GM19468 (cell line): ENCODE measurements around the gene TMEM91.
A peak's percentile ranks its signal among the peaks of the same experiment; 100 is the strongest.
"Not testable (repeated sequence)": the region's sequence is repeated elsewhere in the genome, so short reads cannot be mapped to it uniquely, and the experiment has no call there.

ENCODE experiments used
- ATAC-seq: cut with Tn5 transposase; IDR thresholded peaks from one replicate; pipeline ENCODE4 v1.9.1; 2021; ENCODE audit warnings: mild to moderate bottlenecking, moderate library complexity, moderate number of reproducible peaks; ENCODE audit not compliant: unreplicated experiment; ENCODE audit errors: extremely low read depth

TMEM91 gene

DNA sequence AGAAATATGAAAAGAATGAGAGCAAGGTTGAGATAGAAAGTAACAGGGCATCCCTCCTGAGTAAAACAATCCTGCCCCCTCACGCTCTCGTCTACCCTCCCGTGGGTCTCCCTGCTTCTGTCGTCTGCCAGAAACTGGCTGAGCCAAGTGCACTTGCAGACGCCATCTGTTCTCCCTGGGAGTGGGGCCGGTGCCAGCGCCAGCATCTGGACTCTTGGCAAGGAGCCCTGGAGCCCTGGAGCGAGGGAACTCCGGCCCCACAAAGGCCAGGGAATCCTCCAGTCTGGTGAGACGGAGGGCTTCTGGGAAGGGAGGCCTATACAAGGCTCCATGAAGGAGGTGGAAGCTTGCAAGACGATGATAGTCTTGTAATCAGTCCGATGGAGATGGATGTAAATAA lies 2.3 kb upstream of the TMEM91 start:
- ATAC-seq = no peak

DNA sequence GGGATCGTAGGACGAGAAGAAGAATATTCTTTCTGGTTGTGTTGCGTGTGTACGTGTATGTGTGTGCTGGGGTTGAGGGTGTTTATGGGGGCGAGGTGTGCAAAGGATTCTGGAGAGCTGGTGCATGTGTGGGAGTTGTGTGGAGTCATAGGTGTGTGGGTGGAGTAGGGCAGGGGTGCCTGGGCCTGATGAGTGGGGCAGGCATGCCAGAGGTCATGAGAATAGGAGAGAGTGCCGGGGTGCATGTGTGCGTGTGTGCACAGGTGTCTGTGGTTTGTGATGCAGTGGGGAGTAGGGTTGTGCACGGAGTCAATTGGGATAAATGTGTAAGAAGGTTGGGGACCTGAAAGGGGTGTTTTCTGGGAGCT lies 649 bp downstream of the TMEM91 start:
- no peak for ATAC-seq

DNA sequence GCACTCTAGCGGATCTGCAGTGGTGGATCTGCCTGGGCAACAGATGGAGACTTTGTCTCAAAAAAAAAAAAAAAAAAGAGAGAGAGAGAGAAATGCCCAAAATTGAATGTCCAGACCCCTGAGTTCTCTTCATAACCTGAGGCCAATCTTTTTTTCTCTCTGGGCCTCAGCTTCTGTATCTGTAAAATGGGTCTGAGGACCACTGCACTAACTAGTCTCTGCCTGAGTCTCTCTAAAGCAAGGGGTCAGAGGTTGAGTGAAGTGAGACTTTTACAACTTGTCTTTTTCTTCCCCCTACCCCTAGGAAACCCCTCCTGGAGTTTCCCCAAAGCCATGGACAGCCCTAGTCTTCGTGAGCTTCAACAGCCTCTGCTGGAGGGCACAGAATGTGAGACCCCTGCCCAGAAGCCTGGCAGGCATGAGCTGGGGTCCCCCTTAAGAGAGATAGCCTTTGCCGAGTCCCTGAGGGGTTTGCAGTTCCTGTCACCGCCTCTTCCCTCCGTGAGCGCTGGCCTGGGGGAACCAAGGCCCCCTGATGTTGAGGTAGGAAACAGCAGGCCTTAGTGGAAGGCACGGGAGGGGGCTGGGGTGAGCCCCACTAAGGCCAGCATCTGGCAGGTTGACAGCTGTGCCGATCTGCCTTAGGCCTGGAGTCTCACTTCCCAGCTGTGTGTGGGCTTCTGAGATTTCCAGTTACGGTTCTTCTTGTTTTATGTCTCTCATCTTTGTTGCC lies 1.8 kb downstream of the TMEM91 start:
- peak; percentile 33 for ATAC-seq

DNA sequence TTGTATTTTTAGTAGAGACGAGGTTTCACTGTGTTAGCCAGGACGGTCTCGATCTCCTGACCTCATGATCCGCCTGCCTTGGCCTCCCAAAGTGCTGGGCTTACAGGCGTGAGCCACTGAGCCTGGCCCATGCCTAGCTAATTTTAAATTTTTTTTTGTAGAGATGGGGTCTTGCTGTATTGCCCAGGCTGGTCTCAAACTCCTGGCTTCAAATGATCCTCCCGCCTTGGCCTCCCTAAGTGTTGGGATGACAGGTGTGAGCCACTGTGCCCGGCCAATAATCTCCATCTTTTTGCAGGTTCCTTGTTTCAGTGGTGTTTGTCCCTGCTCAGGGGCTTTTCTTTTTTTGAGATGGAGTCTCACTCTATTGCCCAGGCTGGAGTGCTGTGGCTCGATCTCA lies 5.2 kb downstream of the TMEM91 start:
- not testable (repeated sequence) for ATAC-seq

DNA sequence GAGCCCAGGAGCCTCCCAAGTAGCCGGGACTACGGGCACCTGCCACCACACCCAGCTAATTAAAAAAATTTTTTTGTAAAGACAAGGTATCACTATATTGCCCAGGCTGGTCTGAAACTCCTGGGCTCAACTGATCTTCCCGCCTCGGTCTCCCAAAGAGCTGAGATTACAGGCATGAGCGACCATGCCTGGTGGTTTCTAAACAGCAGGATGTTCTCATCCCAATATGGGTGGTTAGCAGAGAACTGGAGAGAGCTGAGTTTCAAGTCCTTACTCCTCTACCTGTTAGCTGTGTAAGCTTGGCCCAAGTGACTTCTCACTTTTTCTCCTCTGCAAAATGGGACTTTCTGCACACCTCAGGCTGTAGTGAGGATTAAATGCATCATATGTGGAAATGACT lies 8.0 kb downstream of the TMEM91 start:
- no peak for ATAC-seq

DNA sequence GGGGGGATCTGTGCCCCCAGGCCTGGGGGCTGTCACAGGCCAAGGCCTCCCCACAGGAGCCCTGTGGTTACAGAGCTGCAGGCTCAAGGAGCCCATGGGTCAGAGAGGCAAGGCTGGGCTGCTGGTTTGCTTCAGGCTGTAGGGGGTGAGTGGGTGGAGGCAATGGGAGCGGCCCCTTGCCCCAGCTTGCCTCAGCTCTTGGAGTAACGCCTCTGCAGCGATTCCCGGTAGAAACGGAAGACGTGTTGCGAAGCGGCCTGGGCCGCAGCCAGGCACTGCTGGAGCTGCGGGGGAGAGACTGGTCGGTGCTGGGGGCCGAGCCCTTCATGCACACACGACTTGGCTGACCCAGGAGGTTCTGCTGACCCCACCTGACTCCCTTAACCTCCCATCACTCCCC lies 10.1 kb downstream of the TMEM91 start:
- no peak for ATAC-seq

DNA sequence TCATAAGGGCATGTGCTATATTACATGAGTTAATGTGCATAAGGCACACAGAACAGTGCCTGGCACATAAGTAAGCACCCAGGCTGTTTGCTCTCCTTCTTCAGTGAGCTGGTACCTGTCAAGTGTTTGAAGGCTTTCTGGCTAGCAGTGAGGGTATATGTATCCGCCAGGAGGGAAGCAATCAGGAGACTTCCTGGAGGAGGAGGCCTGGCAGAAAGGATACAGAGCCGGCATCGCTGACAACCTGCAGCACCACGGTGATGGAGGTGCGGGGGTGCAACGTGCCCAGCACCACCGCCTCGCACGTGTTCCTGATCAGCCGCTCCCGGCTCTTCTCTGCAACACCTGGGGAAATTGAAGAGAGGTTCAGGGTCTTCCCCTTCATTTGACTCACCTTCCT lies 15.3 kb downstream of the TMEM91 start:
- no peak for ATAC-seq

DNA sequence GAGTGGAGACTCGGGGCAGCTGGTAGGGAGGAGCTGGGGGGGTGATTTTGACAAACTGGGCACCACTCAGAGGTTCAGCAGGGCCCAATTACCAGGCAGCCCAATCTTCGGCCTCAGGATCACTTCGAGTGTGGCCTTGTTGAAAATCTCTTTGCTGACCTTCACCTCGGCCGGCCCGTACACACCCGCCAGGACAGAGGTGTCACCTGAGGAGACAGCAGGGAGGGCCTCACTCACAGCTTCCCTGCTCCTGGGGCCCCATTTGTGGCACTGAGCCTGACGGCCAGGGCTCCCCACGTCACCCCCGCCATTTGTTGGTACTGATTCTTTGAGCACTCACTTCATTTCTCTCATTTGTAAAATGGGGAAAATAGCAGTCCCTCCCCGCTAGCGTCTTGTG lies 16.4 kb downstream of the TMEM91 start:
- no peak for ATAC-seq

DNA sequence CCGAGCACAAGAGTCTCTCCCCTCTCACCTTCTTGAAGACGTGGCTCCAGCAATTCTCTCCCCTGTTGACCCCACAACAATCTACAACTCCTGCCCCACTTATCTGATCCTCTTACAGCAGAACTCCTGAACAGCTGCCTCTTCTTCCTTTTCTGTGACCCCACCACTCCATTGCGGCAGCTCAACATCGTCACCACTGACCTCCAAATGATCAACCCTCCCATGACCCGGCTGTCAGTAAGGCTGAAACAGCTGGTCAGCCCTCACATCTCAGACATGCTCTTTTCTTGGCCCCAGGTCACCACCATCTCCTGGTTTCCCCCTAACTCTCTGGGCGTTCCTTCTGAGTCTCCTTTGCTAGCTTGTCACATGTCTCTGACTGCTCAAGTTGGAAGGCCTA lies 19.0 kb downstream of the TMEM91 start:
- no peak for ATAC-seq

DNA sequence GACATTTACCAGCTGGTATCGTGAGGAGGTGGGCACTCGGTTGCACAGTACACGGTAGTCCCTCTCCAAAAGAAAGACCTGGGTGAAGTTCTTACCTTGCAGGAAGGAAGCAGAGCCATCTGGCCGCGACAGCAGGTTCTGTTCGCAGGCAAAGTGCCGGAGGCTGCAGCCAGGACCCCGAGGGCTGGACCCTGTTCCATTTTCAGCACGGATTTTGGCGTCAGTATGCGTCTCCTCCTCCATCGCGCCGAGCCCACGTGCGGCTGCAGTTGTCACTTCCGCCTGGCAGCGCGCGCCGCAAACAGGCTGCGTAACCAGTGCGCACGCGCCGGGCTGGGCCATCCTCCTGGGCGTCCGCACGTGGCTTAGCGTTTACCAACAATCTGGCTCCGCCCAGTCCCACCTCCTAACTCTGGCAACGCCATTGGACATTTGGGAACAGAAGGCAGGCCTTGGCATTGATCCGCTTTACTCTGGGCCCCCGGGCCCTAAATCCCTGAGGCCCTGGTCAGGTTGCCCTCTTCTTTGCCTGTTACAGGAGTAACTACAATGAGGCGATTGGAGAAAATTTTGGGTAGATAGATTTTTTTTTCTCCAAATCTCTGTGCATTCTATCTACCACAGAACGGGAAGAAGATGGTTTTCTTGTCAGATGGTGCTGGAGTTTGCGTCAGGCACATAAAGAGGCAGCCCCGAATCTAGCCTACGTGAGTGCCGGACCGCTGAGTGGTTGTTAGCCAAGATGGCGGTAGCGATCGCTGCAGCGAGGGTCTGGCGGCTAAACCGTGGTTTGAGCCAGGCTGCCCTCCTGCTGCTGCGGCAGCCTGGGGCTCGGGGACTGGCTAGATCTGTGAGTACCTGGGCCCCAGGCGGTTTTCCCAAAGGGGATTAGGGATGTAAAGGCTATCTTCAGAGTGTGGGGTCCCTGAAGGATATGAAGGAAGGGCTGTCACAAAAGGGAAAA lies 21.0 kb downstream of the TMEM91 start, which contains the start of the genes BCKDHA and EXOSC5:
BCKDHA (plus strand) TSS at position 733 of the 964 bp plus-strand sequence; CDS start at position 743, 10 bp downstream.
EXOSC5 (minus strand) TSS at position 274 of the 964 bp plus-strand sequence; CDS start at position 243, 31 bp downstream.
- peak; percentile 79 for ATAC-seq

DNA sequence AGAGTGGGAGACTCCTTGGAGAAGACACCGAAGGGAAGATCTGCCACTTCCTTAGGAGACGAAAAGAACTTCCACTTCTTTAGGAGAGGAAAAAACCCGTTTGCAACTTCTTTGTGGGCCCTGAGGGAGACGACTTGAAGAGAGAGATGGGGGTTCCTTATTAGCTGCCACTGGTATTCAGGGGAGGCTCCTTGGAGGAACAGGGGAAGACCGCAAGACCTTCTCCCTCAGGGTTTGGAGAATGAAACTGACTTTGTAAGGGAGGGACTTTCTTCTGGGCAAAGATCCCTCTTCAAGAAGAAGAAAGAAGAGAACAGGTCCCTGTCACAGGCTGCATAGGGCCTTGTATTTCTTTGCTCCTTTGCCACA lies 21.7 kb downstream of the TMEM91 start:
- ATAC-seq = no peak

DNA sequence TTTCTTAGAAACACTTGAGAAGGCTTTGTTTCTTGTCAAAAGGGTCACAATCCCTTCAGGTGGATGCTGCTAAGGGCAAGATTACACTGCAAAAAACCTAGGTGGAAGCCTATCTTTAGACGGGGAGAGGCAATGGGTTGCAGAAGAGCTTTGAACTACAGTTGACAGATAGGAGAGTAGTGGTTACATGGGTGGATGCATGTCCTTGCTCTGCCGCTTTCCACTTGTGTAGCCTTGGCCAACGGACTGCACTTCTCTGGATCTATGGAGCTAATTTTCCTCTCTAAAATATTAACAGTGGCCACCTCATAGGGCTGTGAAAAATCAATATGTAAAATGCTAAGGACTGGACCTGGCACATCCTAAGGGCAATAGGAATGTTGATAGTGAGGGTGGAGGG lies 22.3 kb downstream of the TMEM91 start:
- ATAC-seq = no peak

DNA sequence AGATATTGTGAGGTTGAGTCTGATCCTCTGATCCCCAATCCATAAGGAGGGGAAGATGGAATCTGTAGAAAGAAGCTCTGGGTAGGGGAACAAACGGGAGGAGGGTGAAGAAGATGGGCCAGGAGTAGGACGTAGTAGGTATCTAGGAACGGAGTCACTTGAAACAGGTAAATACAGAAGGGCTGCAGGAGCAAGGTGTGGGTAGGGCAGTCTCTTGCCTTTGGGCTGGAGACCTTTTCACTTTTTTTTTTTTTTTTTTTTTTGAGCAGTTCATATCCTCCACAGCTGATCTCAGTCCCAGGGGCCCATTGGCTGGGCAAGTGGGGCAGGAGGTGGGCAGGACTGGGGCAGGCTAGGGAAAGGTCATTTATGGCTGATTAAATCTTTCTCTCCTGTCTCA lies 22.8 kb downstream of the TMEM91 start:
- ATAC-seq = no peak

DNA sequence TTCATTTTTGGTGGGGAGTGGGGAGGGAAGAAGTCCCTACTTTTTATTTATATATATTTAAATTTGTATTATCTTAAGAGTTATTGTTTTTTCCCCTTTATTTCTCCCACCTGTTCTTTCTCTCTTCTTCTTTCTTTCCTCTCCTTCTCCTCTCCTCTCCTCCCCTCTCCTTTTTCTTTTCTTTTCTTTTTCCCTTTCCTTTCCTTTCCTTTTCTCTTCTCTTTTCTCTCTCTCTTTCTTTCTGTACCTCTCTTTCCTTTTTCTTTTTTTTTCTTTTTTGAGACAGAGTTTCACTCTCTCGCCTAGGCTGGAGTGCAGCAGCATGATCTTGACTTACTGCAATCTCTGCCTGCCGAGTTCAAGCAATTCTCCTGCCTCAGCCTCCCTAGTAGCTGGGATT lies 23.2 kb downstream of the TMEM91 start:
- no peak for ATAC-seq

DNA sequence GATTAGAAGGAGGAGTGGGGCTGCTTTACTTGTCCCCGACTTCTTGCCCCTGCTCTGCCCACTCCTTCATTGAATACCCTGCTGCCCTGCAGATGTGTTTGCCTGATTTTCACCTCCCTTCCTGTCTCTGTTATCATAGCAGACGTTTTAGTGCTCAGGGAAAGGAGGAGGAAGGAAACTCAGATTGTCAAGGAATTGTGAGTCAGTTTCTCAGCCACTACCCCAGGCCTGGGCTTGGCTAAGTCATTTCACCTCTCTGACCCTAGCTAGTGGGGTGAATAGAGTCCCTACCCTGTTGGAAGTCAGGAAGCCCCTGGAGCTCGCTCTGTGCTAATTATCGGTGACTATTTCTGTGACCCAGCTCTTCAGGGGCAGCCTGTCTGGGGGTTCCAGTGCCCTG lies 25.1 kb downstream of the TMEM91 start:
- ATAC-seq = no peak

DNA sequence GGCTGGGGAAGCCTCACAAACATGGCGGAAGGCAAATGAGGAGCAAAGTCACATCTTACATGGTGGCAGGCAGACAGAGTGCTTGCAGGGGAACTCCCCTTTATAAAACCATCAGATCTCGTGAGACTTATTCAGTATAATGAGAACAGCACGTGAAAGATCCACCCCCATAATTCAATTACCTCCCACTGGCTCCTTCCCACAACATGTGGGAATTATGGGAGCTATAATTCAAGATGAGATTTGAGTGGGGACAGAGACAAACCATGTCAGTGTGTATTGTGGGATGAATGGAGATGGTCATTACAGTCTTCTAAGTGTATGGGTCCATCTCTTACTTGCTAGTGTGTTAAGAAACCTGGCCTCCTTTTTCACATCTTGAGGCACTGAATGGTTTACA lies 25.7 kb downstream of the TMEM91 start:
- ATAC-seq = no peak

DNA sequence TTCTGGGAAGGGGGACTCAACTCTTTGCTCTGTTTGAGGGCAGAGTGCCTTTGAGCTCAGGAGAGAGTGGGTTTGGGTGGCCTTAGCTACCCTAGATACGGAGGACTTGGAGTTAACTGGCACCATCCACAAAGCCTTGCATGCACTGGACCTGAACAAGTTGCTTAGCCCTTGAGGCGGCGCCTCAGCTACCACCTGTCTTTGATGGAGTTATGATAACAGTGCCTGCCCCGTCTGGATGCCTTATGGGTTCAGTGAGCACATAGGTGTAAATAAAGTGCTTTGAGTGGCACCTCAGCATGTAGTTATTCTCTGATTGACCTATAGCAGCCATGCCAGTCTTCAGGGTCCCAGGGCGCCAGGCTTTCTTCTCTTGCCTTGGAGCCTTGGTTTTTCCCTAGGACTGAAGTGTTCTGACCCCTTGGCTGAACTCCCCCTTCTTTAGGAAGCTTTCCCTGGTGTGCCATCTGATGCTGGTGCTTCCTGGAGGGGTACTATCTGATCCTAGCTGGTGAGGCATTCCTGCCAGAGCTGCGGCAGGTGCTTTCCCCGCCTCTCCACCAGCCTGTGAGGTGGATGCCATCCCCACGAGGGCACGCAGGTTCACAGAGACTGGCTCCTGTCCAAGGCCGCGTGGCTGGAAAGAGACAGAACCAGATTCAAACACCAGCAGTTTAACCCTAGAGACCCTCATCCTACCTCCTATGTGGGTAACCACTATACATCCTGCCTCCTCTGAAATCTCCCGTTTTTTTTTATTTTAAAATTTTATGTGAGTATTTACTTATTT lies 27.0 kb downstream of the TMEM91 start:
- ATAC-seq = no peak

DNA sequence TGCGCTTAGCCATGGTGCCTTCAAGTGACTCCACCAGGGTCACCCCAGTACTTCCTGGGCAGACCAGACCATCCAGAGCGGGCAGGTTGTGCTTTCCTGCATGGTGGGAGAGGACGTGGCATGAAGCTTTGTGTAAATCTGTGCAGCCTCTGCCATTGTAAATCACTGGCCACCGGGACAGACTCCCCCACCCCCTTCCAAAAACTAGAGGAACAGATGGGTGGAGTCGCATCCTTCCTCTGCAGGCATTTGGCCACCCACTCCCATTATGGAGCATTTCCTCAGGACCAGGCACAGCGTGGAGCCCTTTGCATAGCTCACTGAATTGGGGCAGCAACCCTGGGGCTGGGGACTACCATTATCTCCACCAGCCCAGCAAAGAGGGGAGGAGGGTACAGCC lies 29.4 kb downstream of the TMEM91 start:
- ATAC-seq = no peak

DNA sequence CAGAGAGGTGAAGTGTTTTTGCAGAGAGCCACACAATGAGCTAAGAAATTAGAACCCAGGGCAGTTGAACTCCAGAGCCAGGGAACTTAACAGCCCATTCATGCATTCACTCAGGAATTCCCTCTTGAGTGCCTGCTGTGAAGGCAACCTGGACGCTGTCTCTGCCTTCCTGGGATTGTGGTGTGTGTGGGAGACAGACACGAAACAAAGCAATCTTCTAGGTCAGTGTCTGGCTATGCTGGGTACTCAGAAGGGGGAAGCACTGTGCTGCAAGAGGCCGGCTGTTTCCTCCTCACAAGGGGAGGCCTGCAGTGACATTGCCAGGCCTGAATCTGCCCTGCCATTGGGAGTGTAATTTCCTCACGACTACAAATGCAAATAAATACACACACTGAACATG lies 30.9 kb downstream of the TMEM91 start:
- ATAC-seq = no peak

DNA sequence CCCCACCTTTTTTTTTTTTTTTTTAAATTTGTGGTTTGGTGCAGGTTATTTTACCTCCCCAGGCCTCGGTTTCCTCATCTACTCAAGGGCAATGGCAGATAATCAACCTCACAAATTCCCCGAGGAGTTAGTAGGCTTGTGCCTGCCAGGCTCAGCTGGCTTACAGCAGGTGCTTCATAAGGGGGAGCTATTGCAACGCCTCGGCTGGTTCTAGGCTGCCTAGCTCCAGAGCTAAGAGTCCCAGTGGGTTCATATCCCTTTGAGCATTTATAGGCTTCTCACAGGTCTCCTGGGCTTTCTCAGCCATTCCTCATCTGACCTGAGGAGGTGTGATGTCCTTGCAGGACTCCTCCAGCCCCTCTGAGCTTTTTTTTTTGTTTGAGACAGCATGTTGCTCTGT lies 31.9 kb downstream of the TMEM91 start:
- no peak for ATAC-seq

DNA sequence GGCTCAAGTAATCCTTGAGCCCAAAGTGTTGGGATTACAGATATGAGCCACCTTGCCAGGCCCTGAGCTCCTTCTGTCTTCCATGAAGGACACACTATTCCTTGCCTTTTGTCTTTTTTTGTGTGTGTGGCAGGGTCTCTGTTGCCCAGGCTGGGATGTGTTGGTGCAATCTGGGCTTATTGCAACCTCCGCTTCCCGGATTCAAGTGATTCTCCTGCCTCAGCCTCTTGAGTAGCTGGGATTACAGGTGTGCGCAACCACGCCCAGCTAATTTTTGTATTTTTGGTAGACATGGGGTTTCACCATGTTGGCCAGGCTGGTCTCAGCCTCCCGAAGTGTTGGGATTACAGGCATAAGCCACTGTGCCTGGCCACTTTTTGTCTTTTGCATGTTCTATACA lies 32.5 kb downstream of the TMEM91 start:
- not testable (repeated sequence) for ATAC-seq
